OCI-LY7 (cell line): ENCODE results near the gene LCA5. TPM values are rescaled to one million over a fixed set of nuclear protein-coding genes. Genes with fewer than 3 reads are reported as not detected.

Experiments used
- BruUV-seq: library from RNA; stranded (reverse); fragments of 400-500 nt; replicated peaks from 2 replicates; lab custom pipeline; 2021; lab: Mats Ljungman, UMichigan
- CTCF ChIA-PET: fragments of 300-600 bp; sonication (Branson Sonifier 250); formaldehyde crosslinking; loops from one replicate; lab custom pipeline; 2022; ENCODE audit warnings: antibody characterized with exemption; ENCODE audit not compliant: unreplicated experiment; lab: Charles Lee
- POLR2A ChIA-PET: fragments of 300-600 bp; sonication (Branson Sonifier 250); formaldehyde crosslinking; loops from one replicate; lab custom pipeline; 2022; ENCODE audit warnings: antibody characterized with exemption; lab: Charles Lee
- DNase-seq: peaks from one replicate; pipeline ENCODE4 v3.0.0-alpha.2; 2015; ENCODE audit warnings: low spot score
- H2AFZ ChIP-seq: fragments of 200-600 bp; sonication (generic), shearing (Covaris generic); 2 replicates; pipeline ENCODE4 v1.6.1; 2014; ENCODE audit warnings: mild to moderate bottlenecking, antibody characterized with exemption, low read length, moderate library complexity
- H3K27ac ChIP-seq: fragments of 200-600 bp; sonication (generic); 2 replicates; pipeline ENCODE4 v1.5.1; 2014; ENCODE audit warnings: mixed run types, low read depth, mild to moderate bottlenecking, moderate library complexity, low read length, inconsistent platforms; ENCODE audit not compliant: poor library complexity, severe bottlenecking
- H3K36me3 ChIP-seq: fragments of 200-600 bp; sonication (generic); 2 replicates; pipeline ENCODE4 v1.6.1; 2014; ENCODE audit warnings: mild to moderate bottlenecking, antibody characterized with exemption, low read length, moderate library complexity, mixed read lengths; ENCODE audit not compliant: insufficient read depth
- H3K4me1 ChIP-seq: fragments of 200-600 bp; sonication (generic); 2 replicates; pipeline ENCODE4 v1.5.1; 2014; ENCODE audit warnings: mild to moderate bottlenecking, low read length; ENCODE audit not compliant: insufficient read depth, poor library complexity, severe bottlenecking
- H3K4me2 ChIP-seq: fragments of 200-600 bp; sonication (generic); 2 replicates; pipeline ENCODE4 v1.6.1; 2014; ENCODE audit warnings: mild to moderate bottlenecking, low read length
- H3K4me3 ChIP-seq: fragments of 200-600 bp; sonication (generic); 2 replicates; pipeline ENCODE4 v1.5.1; 2014; ENCODE audit warnings: mild to moderate bottlenecking, low read depth, low read length; ENCODE audit not compliant: poor library complexity, severe bottlenecking
- H3K79me2 ChIP-seq: fragments of 200-600 bp; sonication (generic); 2 replicates; pipeline ENCODE4 v1.6.1; 2016; ENCODE audit warnings: low read depth, mild to moderate bottlenecking, low read length, moderate library complexity, mixed read lengths; ENCODE audit not compliant: insufficient read depth
- H3K9me2 ChIP-seq: fragments of 200-600 bp; sonication (generic); 2 replicates; pipeline ENCODE4 v1.6.1; 2016; ENCODE audit warnings: mild to moderate bottlenecking, low read length, mixed read lengths; ENCODE audit not compliant: insufficient read depth
- H3K9me3 ChIP-seq: fragments of 200-600 bp; sonication (generic); 2 replicates; pipeline ENCODE4 v1.6.1; 2014; ENCODE audit warnings: mild to moderate bottlenecking, mixed run types, low read length, mixed read lengths
- H4K20me1 ChIP-seq: fragments of 200-600 bp; sonication (generic); 2 replicates; pipeline ENCODE4 v1.6.1; 2014; ENCODE audit warnings: mild to moderate bottlenecking, antibody characterized with exemption, low read length, moderate library complexity, mixed read lengths; ENCODE audit not compliant: insufficient read depth
- CTCF ChIP-seq: fragments of 200-600 bp; sonication (generic); conservative IDR thresholded peaks from 2 replicates; pipeline ENCODE4 v1.5.1; 2014; ENCODE audit warnings: mild to moderate bottlenecking, antibody characterized with exemption, low read length, moderate library complexity, mixed read lengths
- EZH2phosphoT487 ChIP-seq: fragments of 200-600 bp; sonication (generic); IDR thresholded peaks from 2 replicates; pipeline ENCODE4 v1.6.1; 2018; ENCODE audit warnings: low read depth, borderline replicate concordance, mild to moderate bottlenecking, mixed run types, antibody characterized with exemption, low read length, moderate library complexity, mixed read lengths
- intact Hi-C: fragments of 100-400 bp; cut with micrococcal nuclease; formaldehyde crosslinking; loops from one replicate; pipeline ENCODE4 v1.10.0; 2022; ENCODE audit not compliant: unreplicated experiment
- total RNA-seq, 2 experiments: library from RNA; depleted of rRNA in 1 of 2; stranded (reverse); fragments of >200 nt in 1 of 2; shearing (Covaris generic) in 1 of 2; gene quantifications; 2 replicates each; pipeline ENCODE4 v1.2.3, GENCODE V29; 2014 to 2022

LCA5 gene
- total RNA-seq, 2 experiments from 2014 or later, result 1.3 to 2.0 TPM

GRCh38 chr6:79465381-79465780, 71.8 kb downstream of the LCA5 start:
- Histone ChIP-seq H3K4me3 (no peak overlapping the region), H3K9me2 (no peaks in the 10 kb centered on the region), H3K27ac (no peak overlapping the region), H3K79me2 (no peaks in the 10 kb centered on the region), H3K4me2 (no peak overlapping the region), H4K20me1 (no peaks in the 10 kb centered on the region), H3K9me3 (no peaks in the 10 kb centered on the region), H3K36me3 (no peaks in the 10 kb centered on the region), H3K4me1 (no peaks in the 10 kb centered on the region), H2AFZ (no peak overlapping the region)
- no TSS peak for BruUV-seq
- no peak for TF ChIP-seq EZH2phosphoT487
- TF ChIP-seq CTCF, result no peak
- ChIA-PET CTCF (no interaction called here), POLR2A (no interaction called here)
- no peak for DNase-seq
- intact Hi-C loops, result no loop called here

GRCh38 chr6:79463621-79464050, 73.6 kb downstream of the LCA5 start:
- Histone ChIP-seq H3K79me2 (no peaks in the 10 kb centered on the region), H3K9me2 (no peaks in the 10 kb centered on the region), H3K4me1 (no peaks in the 10 kb centered on the region), H3K27ac (no peak overlapping the region), H3K36me3 (no peaks in the 10 kb centered on the region), H3K4me2 (no peak overlapping the region), H3K4me3 (no peak overlapping the region), H3K9me3 (no peaks in the 10 kb centered on the region), H2AFZ (no peak overlapping the region), H4K20me1 (no peaks in the 10 kb centered on the region)
- intact Hi-C loops, result no loop called here
- TF ChIP-seq CTCF (no peak), EZH2phosphoT487 (no peak)
- ChIA-PET POLR2A (no interaction called here), CTCF (no interaction called here)
- BruUV-seq, result no TSS peak
- DNase-seq, result no peak

- ChIA-PET POLR2A (no interaction called here), CTCF (no interaction called here)
- no peaks in the 10 kb centered on the region for H3K4me1 ChIP-seq
- no peaks in the 10 kb centered on the region for H3K9me2 ChIP-seq
- no peaks in the 10 kb centered on the region for H4K20me1 ChIP-seq
- DNase-seq, result no peak
- intact Hi-C loops, result no loop called here
- H3K4me3 ChIP-seq, result no peak overlapping the region
- H3K27ac ChIP-seq, result no peak overlapping the region
- no peak overlapping the region for H3K4me2 ChIP-seq
- no peak overlapping the region for H2AFZ ChIP-seq
- no peaks in the 10 kb centered on the region for H3K79me2 ChIP-seq
- BruUV-seq, result no TSS peak
- TF ChIP-seq EZH2phosphoT487 (no peak), CTCF (no peak)
- no peaks in the 10 kb centered on the region for H3K36me3 ChIP-seq
- no peaks in the 10 kb centered on the region for H3K9me3 ChIP-seq
Observed at GRCh38 chr6:79461205-79461604, 76.0 kb downstream of the LCA5 start.
